ENCODE measurements around the gene KIR2DL4. TPM values are rescaled to one million over a fixed set of nuclear protein-coding genes. Genes with fewer than 3 reads are reported as not detected.
"Not testable (repeated sequence)": the region's sequence is repeated elsewhere in the genome, so short reads cannot be mapped to it uniquely, and the experiment has no call there.

KIR2DL4 gene
- total RNA-seq, 2 experiments from 2014 or later = not detected

DNA sequence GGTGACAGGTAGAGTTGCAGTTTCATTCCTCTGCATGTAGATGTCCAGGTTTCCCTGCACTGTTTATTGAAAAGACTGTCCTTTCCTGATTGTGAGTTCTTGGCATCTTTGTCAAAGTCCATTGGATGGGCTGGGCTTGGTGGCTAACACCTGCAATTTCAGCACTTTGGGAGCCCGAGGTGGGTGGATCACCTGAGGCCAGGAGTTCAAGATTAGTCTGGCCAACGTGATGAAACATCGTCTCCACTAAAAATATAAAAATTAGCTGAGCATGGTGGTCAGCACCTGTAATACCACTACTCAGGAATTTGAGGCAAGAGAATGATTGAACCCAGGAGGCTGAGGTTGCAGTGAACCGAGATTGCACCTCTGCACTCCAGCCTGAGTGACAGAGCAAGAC lies 25.6 kb upstream of the KIR2DL4 start:
- H3K9me3 ChIP-seq (ENCODE audit: low read length); H3K4me3 ChIP-seq (ENCODE audit: low read depth, low read length, poor library complexity, severe bottlenecking); H2AFZ ChIP-seq (ENCODE audit: low read length); H3K9me2 ChIP-seq (ENCODE audit: insufficient read depth, low read length); H3K4me2 ChIP-seq (ENCODE audit: low read length); CTCF ChIA-PET (ENCODE audit: unreplicated experiment); BruUV-seq (replicated peaks); H4K20me1 ChIP-seq (ENCODE audit: insufficient read depth, low read length); DNase-seq (ENCODE audit: low spot score); intact Hi-C loops (cut with micrococcal nuclease; ENCODE audit: unreplicated experiment); H3K4me1 ChIP-seq (ENCODE audit: insufficient read depth, low read length, poor library complexity, severe bottlenecking); H3K27ac ChIP-seq (ENCODE audit: low read depth, low read length, poor library complexity, severe bottlenecking); POLR2A ChIA-PET; H3K36me3 ChIP-seq (ENCODE audit: insufficient read depth, low read length); H3K79me2 ChIP-seq (ENCODE audit: insufficient read depth, low read depth, low read length): not testable (repeated sequence)

DNA sequence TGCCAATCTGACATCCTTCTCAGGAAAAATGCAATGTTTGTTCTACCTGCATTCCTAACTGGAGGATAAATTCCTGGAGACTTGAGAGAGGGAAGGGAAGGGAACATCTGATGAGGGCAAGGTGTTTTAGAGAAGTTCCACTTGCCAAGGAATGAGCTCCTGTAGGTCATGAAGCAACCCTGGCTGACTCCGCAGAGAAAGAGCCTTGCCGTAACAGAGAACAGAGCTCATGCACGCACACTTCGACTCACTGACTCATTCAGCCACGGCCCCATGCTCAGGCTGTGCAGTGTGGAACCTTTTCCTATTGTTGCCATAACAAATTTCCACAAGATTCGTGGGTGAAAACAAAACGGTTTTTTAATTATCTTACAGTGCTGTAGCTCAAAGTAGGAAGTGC lies 24.5 kb upstream of the KIR2DL4 start:
- POLR2A ChIA-PET; H3K4me3 ChIP-seq (ENCODE audit: low read depth, low read length, poor library complexity, severe bottlenecking); BruUV-seq (replicated peaks); H3K36me3 ChIP-seq (ENCODE audit: insufficient read depth, low read length); H2AFZ ChIP-seq (ENCODE audit: low read length); H4K20me1 ChIP-seq (ENCODE audit: insufficient read depth, low read length); H3K9me3 ChIP-seq (ENCODE audit: low read length); H3K79me2 ChIP-seq (ENCODE audit: insufficient read depth, low read depth, low read length); H3K9me2 ChIP-seq (ENCODE audit: insufficient read depth, low read length); CTCF ChIA-PET (ENCODE audit: unreplicated experiment); H3K27ac ChIP-seq (ENCODE audit: low read depth, low read length, poor library complexity, severe bottlenecking); H3K4me1 ChIP-seq (ENCODE audit: insufficient read depth, low read length, poor library complexity, severe bottlenecking); DNase-seq (ENCODE audit: low spot score); H3K4me2 ChIP-seq (ENCODE audit: low read length); intact Hi-C loops (cut with micrococcal nuclease; ENCODE audit: unreplicated experiment): not testable (repeated sequence)

DNA sequence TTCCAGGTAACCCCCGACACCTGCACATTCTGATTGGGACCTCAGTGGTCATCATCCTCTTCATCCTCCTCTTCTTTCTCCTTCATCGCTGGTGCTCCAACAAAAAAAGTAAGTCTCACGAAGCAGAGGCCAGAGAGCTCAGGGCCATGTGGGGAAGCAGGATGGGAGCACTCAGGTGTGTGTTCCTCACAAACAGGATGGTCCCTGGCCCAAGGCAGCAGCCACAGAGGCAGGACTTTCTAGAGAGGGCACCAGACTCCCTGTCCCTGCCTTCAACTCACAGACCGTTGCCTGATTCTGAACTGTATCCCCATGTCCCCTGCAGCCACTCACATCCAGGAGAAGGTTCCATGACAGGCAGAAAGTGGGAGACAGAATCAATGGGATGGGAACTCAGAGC lies 20.5 kb upstream of the KIR2DL4 start:
- H3K4me3 ChIP-seq (ENCODE audit: low read depth, low read length, poor library complexity, severe bottlenecking); H3K9me3 ChIP-seq (ENCODE audit: low read length); H3K9me2 ChIP-seq (ENCODE audit: insufficient read depth, low read length); DNase-seq (ENCODE audit: low spot score); H2AFZ ChIP-seq (ENCODE audit: low read length); POLR2A ChIA-PET; CTCF ChIA-PET (ENCODE audit: unreplicated experiment); H3K27ac ChIP-seq (ENCODE audit: low read depth, low read length, poor library complexity, severe bottlenecking); BruUV-seq (replicated peaks); H4K20me1 ChIP-seq (ENCODE audit: insufficient read depth, low read length); H3K4me2 ChIP-seq (ENCODE audit: low read length); H3K4me1 ChIP-seq (ENCODE audit: insufficient read depth, low read length, poor library complexity, severe bottlenecking); H3K79me2 ChIP-seq (ENCODE audit: insufficient read depth, low read depth, low read length); H3K36me3 ChIP-seq (ENCODE audit: insufficient read depth, low read length); intact Hi-C loops (cut with micrococcal nuclease; ENCODE audit: unreplicated experiment): not testable (repeated sequence)

DNA sequence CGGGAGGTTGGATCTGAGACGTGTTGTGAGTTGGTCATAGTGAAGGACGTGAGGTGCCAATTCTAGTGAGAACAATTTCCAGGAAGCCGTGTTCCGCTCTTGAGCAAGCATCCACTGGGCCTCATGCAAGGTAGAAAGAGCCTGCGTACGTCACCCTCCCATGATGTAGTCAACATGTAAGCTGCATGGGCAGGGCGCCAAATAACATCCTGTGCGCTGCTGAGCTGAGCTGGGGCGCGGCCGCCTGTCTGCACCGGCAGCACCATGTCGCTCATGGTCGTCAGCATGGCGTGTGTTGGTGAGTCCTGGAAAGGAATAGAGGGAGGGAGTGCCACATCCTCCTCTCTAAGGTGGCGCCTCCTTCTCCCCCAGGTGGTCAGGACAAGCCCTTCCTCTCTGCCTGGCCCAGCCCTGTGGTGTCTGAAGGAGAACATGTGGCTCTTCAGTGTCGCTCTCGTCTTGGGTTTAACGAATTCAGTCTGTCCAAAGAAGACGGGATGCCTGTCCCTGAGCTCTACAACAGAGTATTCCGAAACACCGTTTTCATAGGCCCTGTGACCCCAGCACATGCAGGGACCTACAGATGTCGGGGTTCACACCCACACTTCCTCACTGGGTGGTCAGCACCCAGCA lies 17.2 kb upstream of the KIR2DL4 start:
- H3K36me3 ChIP-seq (ENCODE audit: insufficient read depth, low read length); intact Hi-C loops (cut with micrococcal nuclease; ENCODE audit: unreplicated experiment); H2AFZ ChIP-seq (ENCODE audit: low read length); CTCF ChIA-PET (ENCODE audit: unreplicated experiment); H3K4me1 ChIP-seq (ENCODE audit: insufficient read depth, low read length, poor library complexity, severe bottlenecking); H3K9me3 ChIP-seq (ENCODE audit: low read length); H3K4me3 ChIP-seq (ENCODE audit: low read depth, low read length, poor library complexity, severe bottlenecking); H4K20me1 ChIP-seq (ENCODE audit: insufficient read depth, low read length); H3K4me2 ChIP-seq (ENCODE audit: low read length); H3K27ac ChIP-seq (ENCODE audit: low read depth, low read length, poor library complexity, severe bottlenecking); POLR2A ChIA-PET; DNase-seq (ENCODE audit: low spot score); BruUV-seq (replicated peaks); H3K79me2 ChIP-seq (ENCODE audit: insufficient read depth, low read depth, low read length); H3K9me2 ChIP-seq (ENCODE audit: insufficient read depth, low read length): not testable (repeated sequence)

DNA sequence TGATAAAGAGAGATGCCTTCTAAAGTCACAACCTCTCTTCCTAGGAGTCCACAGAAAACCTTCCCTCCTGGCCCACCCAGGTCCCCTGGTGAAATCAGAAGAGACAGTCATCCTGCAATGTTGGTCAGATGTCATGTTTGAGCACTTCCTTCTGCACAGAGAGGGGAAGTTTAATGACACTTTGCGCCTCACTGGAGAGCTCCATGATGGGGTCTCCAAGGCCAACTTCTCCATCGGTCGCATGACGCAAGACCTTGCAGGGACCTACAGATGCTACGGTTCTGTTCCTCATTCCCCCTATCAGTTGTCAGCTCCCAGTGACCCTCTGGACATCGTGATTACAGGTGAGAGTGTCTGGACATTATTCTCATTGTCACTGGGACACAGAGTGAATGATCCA lies 15.3 kb upstream of the KIR2DL4 start:
- intact Hi-C loops (cut with micrococcal nuclease; ENCODE audit: unreplicated experiment); BruUV-seq (replicated peaks); CTCF ChIA-PET (ENCODE audit: unreplicated experiment): not testable (repeated sequence)

More for the DNA sequence above, 15.3 kb upstream of the KIR2DL4 start:
- H3K36me3 ChIP-seq (ENCODE audit: insufficient read depth, low read length); H3K4me1 ChIP-seq (ENCODE audit: insufficient read depth, low read length, poor library complexity, severe bottlenecking); H3K9me2 ChIP-seq (ENCODE audit: insufficient read depth, low read length); H3K27ac ChIP-seq (ENCODE audit: low read depth, low read length, poor library complexity, severe bottlenecking); DNase-seq (ENCODE audit: low spot score); H4K20me1 ChIP-seq (ENCODE audit: insufficient read depth, low read length); H3K9me3 ChIP-seq (ENCODE audit: low read length); H3K4me3 ChIP-seq (ENCODE audit: low read depth, low read length, poor library complexity, severe bottlenecking); POLR2A ChIA-PET; H3K4me2 ChIP-seq (ENCODE audit: low read length); H2AFZ ChIP-seq (ENCODE audit: low read length); H3K79me2 ChIP-seq (ENCODE audit: insufficient read depth, low read depth, low read length): not testable (repeated sequence)

Measured in OCI-LY7 (cell line).